Measurements from ENCODE around the gene RHOH.

The RHOH gene

GRCh38 chr4:40231316-40231863 is 34.6 kb downstream of the RHOH start:
- DNase-seq (ENCODE audit: insufficient read length, low spot score) (no peak), FAIRE-seq (no peak)

- FAIRE-seq (no peak), DNase-seq (ENCODE audit: insufficient read length, low spot score) (no peak)
Observed at GRCh38 chr4:40232610-40233009, 35.8 kb downstream of the RHOH start.

- FAIRE-seq = no peak
- no peak for DNase-seq (ENCODE audit: insufficient read length, low spot score)
Observed at GRCh38 chr4:40233227-40233626, 36.4 kb downstream of the RHOH start.

GRCh38 chr4:40234519-40235039 is 37.7 kb downstream of the RHOH start:
- DNase-seq (ENCODE audit: insufficient read length, low spot score) (no peak), FAIRE-seq (no peak)

- DNase-seq (ENCODE audit: insufficient read length, low spot score) = no peak
- FAIRE-seq = no peak
Observed at GRCh38 chr4:40238008-40238699, 41.3 kb downstream of the RHOH start.

GRCh38 chr4:40238700-40239548 is 42.1 kb downstream of the RHOH start:
- FAIRE-seq = no peak
- DNase-seq (ENCODE audit: insufficient read length, low spot score) = no peak

GRCh38 chr4:40240040-40240653 is 43.3 kb downstream of the RHOH start:
- FAIRE-seq = no peak
- no peak for DNase-seq (ENCODE audit: insufficient read length, low spot score)

- DNase-seq (ENCODE audit: insufficient read length, low spot score) (no peak), FAIRE-seq (no peak)
Observed at GRCh38 chr4:40241026-40241425, 44.2 kb downstream of the RHOH start.

- no peak for DNase-seq (ENCODE audit: insufficient read length, low spot score)
- no peak for FAIRE-seq
Observed at GRCh38 chr4:40241941-40242340, 45.1 kb downstream of the RHOH start.

- no peak for FAIRE-seq
- no peak for DNase-seq (ENCODE audit: insufficient read length, low spot score)
Observed at GRCh38 chr4:40243386-40243948, 46.6 kb downstream of the RHOH start.

GRCh38 chr4:40244606-40245005 is 47.8 kb downstream of the RHOH start:
- FAIRE-seq = no peak

GRCh38 chr4:40245550-40245949 is 48.7 kb downstream of the RHOH start:
- FAIRE-seq (no peak), DNase-seq (ENCODE audit: insufficient read length, low spot score) (no peak)

More at GRCh38 chr4:40244606-40245005, 47.8 kb downstream of the RHOH start:
- DNase-seq (ENCODE audit: insufficient read length, low spot score) = no peak

- no peak for FAIRE-seq
- DNase-seq (ENCODE audit: insufficient read length, low spot score) = no peak
Observed at GRCh38 chr4:40246011-40246900, 49.4 kb downstream of the RHOH start.

- DNase-seq (ENCODE audit: insufficient read length, low spot score) (no peak), FAIRE-seq (no peak)
Observed at GRCh38 chr4:40246938-40247337, 50.1 kb downstream of the RHOH start.

GRCh38 chr4:40247350-40247749 is 50.5 kb downstream of the RHOH start:
- DNase-seq (ENCODE audit: insufficient read length, low spot score) (no peak), FAIRE-seq (no peak)

GRCh38 chr4:40251366-40251765 is 54.5 kb downstream of the RHOH start:
- DNase-seq (ENCODE audit: insufficient read length, low spot score) (peak; percentile 35), FAIRE-seq (no peak)

- FAIRE-seq (no peak), DNase-seq (ENCODE audit: insufficient read length, low spot score) (no peak)
Observed at GRCh38 chr4:40253906-40254305, 57.1 kb downstream of the RHOH start.

- DNase-seq (ENCODE audit: insufficient read length, low spot score) (no peak), FAIRE-seq (no peak)
Observed at GRCh38 chr4:40254608-40255392, 58.0 kb downstream of the RHOH start.

Data from HTR-8/SVneo (cell line).